ENCODE results near the gene COPZ1. TPM values are rescaled to one million over a fixed set of nuclear protein-coding genes. Genes with fewer than 3 reads are reported as not detected.
"Not testable (repeated sequence)": the region's sequence is repeated elsewhere in the genome, so short reads cannot be mapped to it uniquely, and the experiment has no call there.

COPZ1 gene
- total RNA-seq, 1 donor from 2014 or later = 228 TPM

GRCh38 chr12:54331461-54331860 lies 6.5 kb downstream of the COPZ1 start:
- DNase-seq (ENCODE audit: low read depth) = no peak

GRCh38 chr12:54333420-54334034 lies 8.6 kb downstream of the COPZ1 start:
- DNase-seq (ENCODE audit: low read depth) = no peak

GRCh38 chr12:54337280-54337842 lies 12.4 kb downstream of the COPZ1 start:
- DNase-seq (ENCODE audit: low read depth) = no peak

GRCh38 chr12:54337854-54338650 lies 13.1 kb downstream of the COPZ1 start:
- no peak for DNase-seq (ENCODE audit: low read depth)

- DNase-seq (ENCODE audit: low read depth) = no peak
Observed at GRCh38 chr12:54338698-54339296, 13.9 kb downstream of the COPZ1 start.

- DNase-seq (ENCODE audit: low read depth) = no peak
Observed at GRCh38 chr12:54340846-54341245, 15.9 kb downstream of the COPZ1 start.

GRCh38 chr12:54341378-54342300 lies 16.7 kb downstream of the COPZ1 start:
- no peak for DNase-seq (ENCODE audit: low read depth)

- DNase-seq (ENCODE audit: low read depth) = no peak
Observed at GRCh38 chr12:54349036-54349435, 24.1 kb downstream of the COPZ1 start.

- DNase-seq (ENCODE audit: low read depth) = no peak
Observed at GRCh38 chr12:54349679-54350078, 24.7 kb downstream of the COPZ1 start.

GRCh38 chr12:54350743-54351142 lies 25.8 kb downstream of the COPZ1 start:
- DNase-seq (ENCODE audit: low read depth) = no peak

GRCh38 chr12:54351341-54351740 lies 26.4 kb downstream of the COPZ1 start:
- DNase-seq (ENCODE audit: low read depth) = no peak

- DNase-seq (ENCODE audit: low read depth) = peak; percentile 63
Observed at GRCh38 chr12:54352022-54352531, 27.1 kb downstream of the COPZ1 start.

GRCh38 chr12:54352891-54353874 lies 28.3 kb downstream of the COPZ1 start:
- DNase-seq (ENCODE audit: low read depth) = peak; percentile 67

GRCh38 chr12:54354271-54354670 lies 29.3 kb downstream of the COPZ1 start:
- DNase-seq (ENCODE audit: low read depth) = not testable (repeated sequence)

GRCh38 chr12:54355104-54355815 lies 30.3 kb downstream of the COPZ1 start:
- no peak for DNase-seq (ENCODE audit: low read depth)

- no peak for DNase-seq (ENCODE audit: low read depth)
Observed at GRCh38 chr12:54356228-54356627, 31.3 kb downstream of the COPZ1 start.

- no peak for DNase-seq (ENCODE audit: low read depth)
Observed at GRCh38 chr12:54356951-54357356, 32.0 kb downstream of the COPZ1 start.

- DNase-seq (ENCODE audit: low read depth) = no peak
Observed at GRCh38 chr12:54357506-54358190, 32.7 kb downstream of the COPZ1 start.

Measured in myocyte (in vitro differentiated cells).